ENCODE results near the gene RRP15.

The RRP15 gene

GRCh38 chr1:218368686-218369085, 83.6 kb downstream of the RRP15 start:
- no peak overlapping the region for H3K23ac ChIP-seq (ENCODE audit: low read length)
- no peak overlapping the region for H3K4me3 ChIP-seq (ENCODE audit: low read depth, low read length)
- no peak overlapping the region for H4K91ac ChIP-seq (ENCODE audit: low read depth, low read length)
- no peak overlapping the region for H2AK5ac ChIP-seq (ENCODE audit: low read length)
- no peak overlapping the region for H4K8ac ChIP-seq (ENCODE audit: low read depth, low read length)
- H2BK5ac ChIP-seq (ENCODE audit: low read depth, low read length, poor library complexity) = no peak overlapping the region
- no peak overlapping the region for H3K9ac ChIP-seq (ENCODE audit: low read length)
- H3K79me2 ChIP-seq (ENCODE audit: control insufficient read depth, insufficient read depth, low read length, poor library complexity) = no peaks in the 10 kb centered on the region
- H3K14ac ChIP-seq (ENCODE audit: low read length) = no peak overlapping the region
- H3K18ac ChIP-seq (ENCODE audit: low read length) = no peak overlapping the region
- H3K4ac ChIP-seq (ENCODE audit: low read depth, low read length) = no peak overlapping the region
- H2AFZ ChIP-seq (ENCODE audit: insufficient read depth, low read length, poor library complexity) = no peak overlapping the region
- H2BK12ac ChIP-seq (ENCODE audit: low read length) = no peak overlapping the region
- peaks cover 6% of the 10 kb centered on the region for H3K79me1 ChIP-seq (ENCODE audit: low read length)
- no peak overlapping the region for H4K12ac ChIP-seq (ENCODE audit: low read depth, low read length)
- H2BK120ac ChIP-seq (ENCODE audit: insufficient read depth, low read length, poor library complexity) = no peak overlapping the region
- no peak overlapping the region for H3K4me2 ChIP-seq (ENCODE audit: low read length)
- no peaks in the 10 kb centered on the region for H3K27me3 ChIP-seq (ENCODE audit: insufficient read depth, low read length)
- no peaks in the 10 kb centered on the region for H3K9me3 ChIP-seq (ENCODE audit: insufficient read depth, low read depth, low read length)
- H3K27ac ChIP-seq (ENCODE audit: low read depth, low read length) = no peak overlapping the region
- no CpG with 5 or more reads among the region's 7 CpGs for WGBS (ENCODE audit: extremely low coverage, insufficient coverage, insufficient read length)
- peaks cover 3 to 11% of the 10 kb centered on the region in 2 experiments for H3K4me1 ChIP-seq (ENCODE audit: control insufficient read depth in 1 of 2, insufficient read depth in 2 of 2, low read length in 2 of 2)
- H3K36me3 ChIP-seq (ENCODE audit: control insufficient read depth in 1 of 2, insufficient read depth in 2 of 2, low read length in 2 of 2) = peaks cover 2 to 7% of the 10 kb centered on the region in 2 experiments
- DNase-seq = peak; percentile 82 to 91

GRCh38 chr1:218369688-218370511, 84.8 kb downstream of the RRP15 start:
- Histone ChIP-seq H3K36me3 (ENCODE audit: control insufficient read depth in 1 of 2, insufficient read depth in 2 of 2, low read length in 2 of 2) (peaks cover 2 to 7% of the 10 kb centered on the region in 2 experiments), H2AK5ac (ENCODE audit: low read length) (peak overlapping the region; percentile 82), H3K79me2 (ENCODE audit: control insufficient read depth, insufficient read depth, low read length, poor library complexity) (no peaks in the 10 kb centered on the region), H3K4me3 (ENCODE audit: low read depth, low read length) (no peak overlapping the region), H4K91ac (ENCODE audit: low read depth, low read length) (peak overlapping the region; percentile 76), H3K18ac (ENCODE audit: low read length) (no peak overlapping the region), H3K9ac (ENCODE audit: low read length) (no peak overlapping the region), H3K4ac (ENCODE audit: low read depth, low read length) (no peak overlapping the region), H2AFZ (ENCODE audit: insufficient read depth, low read length, poor library complexity) (peak overlapping the region; percentile 85), H3K27ac (ENCODE audit: low read depth, low read length) (no peak overlapping the region), H3K4me2 (ENCODE audit: low read length) (no peak overlapping the region), H4K12ac (ENCODE audit: low read depth, low read length) (no peak overlapping the region), H3K79me1 (ENCODE audit: low read length) (peaks cover 9% of the 10 kb centered on the region), H2BK12ac (ENCODE audit: low read length) (peak overlapping the region; percentile 42), H2BK120ac (ENCODE audit: insufficient read depth, low read length, poor library complexity) (peak overlapping the region; percentile 11), H2BK5ac (ENCODE audit: low read depth, low read length, poor library complexity) (peak overlapping the region; percentile 77), H3K9me3 (ENCODE audit: insufficient read depth, low read depth, low read length) (no peaks in the 10 kb centered on the region), H3K14ac (ENCODE audit: low read length) (peak overlapping the region; percentile 35), H3K27me3 (ENCODE audit: insufficient read depth, low read length) (no peaks in the 10 kb centered on the region), H3K4me1 (ENCODE audit: control insufficient read depth in 1 of 2, insufficient read depth in 2 of 2, low read length in 2 of 2) (peaks cover 3 to 14% of the 10 kb centered on the region in 2 experiments), H4K8ac (ENCODE audit: low read depth, low read length) (peak overlapping the region; percentile 1), H3K23ac (ENCODE audit: low read length) (no peak overlapping the region)
- DNase-seq = peak; percentile 55 to 90
- no CpG with 5 or more reads among the region's 2 CpGs for WGBS (ENCODE audit: extremely low coverage, insufficient coverage, insufficient read length)

GRCh38 chr1:218371927-218372672, 87.0 kb downstream of the RRP15 start:
- Histone ChIP-seq H3K4me2 (ENCODE audit: low read length) (no peak overlapping the region), H2BK5ac (ENCODE audit: low read depth, low read length, poor library complexity) (no peak overlapping the region), H3K79me1 (ENCODE audit: low read length) (peaks cover 13% of the 10 kb centered on the region), H2AK5ac (ENCODE audit: low read length) (no peak overlapping the region), H3K4me1 (ENCODE audit: control insufficient read depth in 1 of 2, insufficient read depth in 2 of 2, low read length in 2 of 2) (peaks cover under 1 to 18% of the 10 kb centered on the region in 2 experiments), H3K27me3 (ENCODE audit: insufficient read depth, low read length) (no peaks in the 10 kb centered on the region), H3K27ac (ENCODE audit: low read depth, low read length) (no peak overlapping the region), H4K91ac (ENCODE audit: low read depth, low read length) (no peak overlapping the region), H3K79me2 (ENCODE audit: control insufficient read depth, insufficient read depth, low read length, poor library complexity) (peaks cover 1% of the 10 kb centered on the region), H4K8ac (ENCODE audit: low read depth, low read length) (no peak overlapping the region), H2BK120ac (ENCODE audit: insufficient read depth, low read length, poor library complexity) (peak overlapping the region; percentile 14), H3K9me3 (ENCODE audit: insufficient read depth, low read depth, low read length) (no peaks in the 10 kb centered on the region), H3K36me3 (ENCODE audit: control insufficient read depth in 1 of 2, insufficient read depth in 2 of 2, low read length in 2 of 2) (peaks cover 2 to 4% of the 10 kb centered on the region in 2 experiments), H3K14ac (ENCODE audit: low read length) (no peak overlapping the region), H3K4ac (ENCODE audit: low read depth, low read length) (no peak overlapping the region), H3K18ac (ENCODE audit: low read length) (no peak overlapping the region), H3K23ac (ENCODE audit: low read length) (no peak overlapping the region), H4K12ac (ENCODE audit: low read depth, low read length) (no peak overlapping the region), H2AFZ (ENCODE audit: insufficient read depth, low read length, poor library complexity) (no peak overlapping the region), H2BK12ac (ENCODE audit: low read length) (peak overlapping the region; percentile 59), H3K9ac (ENCODE audit: low read length) (no peak overlapping the region), H3K4me3 (ENCODE audit: low read depth, low read length) (no peak overlapping the region)
- WGBS (ENCODE audit: extremely low coverage, insufficient coverage, insufficient read length) = no CpG with 5 or more reads among the region's 8 CpGs
- no peak for DNase-seq

DNA sequence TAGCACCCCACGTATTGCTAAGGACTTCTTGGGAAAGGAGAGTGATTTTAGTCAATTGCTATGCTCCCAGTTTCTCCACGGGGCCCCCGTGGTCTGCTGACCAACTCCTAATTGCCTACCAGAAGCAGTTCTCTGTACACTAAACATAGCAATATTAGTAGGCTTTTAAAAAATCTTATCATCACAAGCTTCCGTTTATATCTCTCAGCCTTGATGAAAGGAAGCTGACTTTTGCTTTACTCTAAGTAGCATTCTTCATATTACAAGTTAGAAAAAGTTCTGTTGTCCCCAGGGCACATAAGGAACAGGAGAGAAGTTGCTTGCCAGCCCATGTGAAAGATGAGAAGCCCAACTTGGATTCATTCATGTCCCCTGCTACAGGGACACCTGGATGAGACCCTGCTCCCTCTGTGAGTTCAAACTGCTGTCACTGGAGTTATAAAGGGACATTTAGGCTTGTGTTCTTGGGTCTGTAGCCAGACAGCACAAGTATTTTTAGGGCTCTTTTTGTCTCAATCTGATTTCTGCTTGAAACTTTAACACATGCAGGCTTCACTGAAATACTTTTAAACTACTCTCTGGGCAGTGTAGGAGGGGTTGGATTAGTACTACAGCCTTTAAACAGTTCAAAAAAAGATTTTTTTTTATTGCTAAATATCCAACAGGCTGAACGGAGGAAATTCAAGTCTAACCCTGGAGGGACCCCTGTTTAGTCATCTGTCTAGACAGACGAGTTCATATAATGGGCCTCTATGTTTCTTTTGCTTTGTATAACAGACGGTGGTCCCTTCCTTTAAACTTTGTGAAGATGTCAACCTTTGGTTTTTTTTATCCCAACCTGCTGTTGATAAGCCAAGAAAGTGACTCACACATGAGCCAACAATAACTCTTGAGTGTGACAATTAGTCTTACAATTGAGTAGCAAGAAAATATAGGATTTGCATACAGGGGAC, 89.6 kb downstream of the RRP15 start:
- peaks cover 18% of the 10 kb centered on the region for H3K79me1 ChIP-seq (ENCODE audit: low read length)
- no peak overlapping the region for H3K23ac ChIP-seq (ENCODE audit: low read length)
- no peak overlapping the region for H3K4ac ChIP-seq (ENCODE audit: low read depth, low read length)
- peak overlapping the region; percentile 67 for H4K91ac ChIP-seq (ENCODE audit: low read depth, low read length)
- H3K14ac ChIP-seq (ENCODE audit: low read length) = peak overlapping the region; percentile 73
- H3K9me3 ChIP-seq (ENCODE audit: insufficient read depth, low read depth, low read length) = no peaks in the 10 kb centered on the region
- H3K79me2 ChIP-seq (ENCODE audit: control insufficient read depth, insufficient read depth, low read length, poor library complexity) = peaks cover 1% of the 10 kb centered on the region
- H3K4me1 ChIP-seq (ENCODE audit: control insufficient read depth in 1 of 2, insufficient read depth in 2 of 2, low read length in 2 of 2) = peaks cover 4 to 24% of the 10 kb centered on the region in 2 experiments
- no peak overlapping the region for H4K12ac ChIP-seq (ENCODE audit: low read depth, low read length)
- H3K36me3 ChIP-seq (ENCODE audit: control insufficient read depth in 1 of 2, insufficient read depth in 2 of 2, low read length in 2 of 2) = peaks cover 0 to 2% of the 10 kb centered on the region in 2 experiments
- no peaks in the 10 kb centered on the region for H3K27me3 ChIP-seq (ENCODE audit: insufficient read depth, low read length)
- no peak overlapping the region for H3K18ac ChIP-seq (ENCODE audit: low read length)
- peak overlapping the region; percentile 81 for H2BK120ac ChIP-seq (ENCODE audit: insufficient read depth, low read length, poor library complexity)
- peak overlapping the region; percentile 61 for H2BK12ac ChIP-seq (ENCODE audit: low read length)
- H4K8ac ChIP-seq (ENCODE audit: low read depth, low read length) = no peak overlapping the region
- H3K4me2 ChIP-seq (ENCODE audit: low read length) = no peak overlapping the region
- WGBS (ENCODE audit: extremely low coverage, insufficient coverage, insufficient read length) = no CpG with 5 or more reads among the region's 7 CpGs
- no peak overlapping the region for H2AFZ ChIP-seq (ENCODE audit: insufficient read depth, low read length, poor library complexity)
- H3K4me3 ChIP-seq (ENCODE audit: low read depth, low read length) = no peak overlapping the region
- H2BK5ac ChIP-seq (ENCODE audit: low read depth, low read length, poor library complexity) = peak overlapping the region; percentile 94
- no peak overlapping the region for H2AK5ac ChIP-seq (ENCODE audit: low read length)
- DNase-seq = no peak
- peak overlapping the region; percentile 85 for H3K27ac ChIP-seq (ENCODE audit: low read depth, low read length)
- no peak overlapping the region for H3K9ac ChIP-seq (ENCODE audit: low read length)

All from trophoblast cell (in vitro differentiated cells and primary cell).